ENCODE results near the gene OPCML.

Gene OPCML

DNA sequence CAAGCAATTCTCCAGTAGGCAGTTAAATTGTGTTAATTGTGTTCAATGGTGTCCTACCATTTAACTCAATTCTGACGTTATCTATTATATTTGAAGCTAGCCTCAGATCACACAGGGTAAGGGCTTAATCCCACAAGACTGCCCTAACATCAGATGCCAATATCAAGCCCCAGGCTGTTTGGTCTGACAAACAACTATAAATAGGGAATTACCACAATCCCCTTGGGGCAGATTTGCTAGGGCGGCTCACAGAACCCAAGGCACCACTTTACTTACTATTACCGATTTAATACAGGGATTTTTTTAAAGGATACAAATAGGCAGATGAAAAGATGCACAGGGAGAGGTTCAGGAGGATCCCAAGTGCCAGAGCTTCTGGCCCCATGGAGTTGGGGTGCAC is 678.4 kb downstream of the OPCML start:
- TF ChIP-seq ZNF70 (CRISPR knock-in tag; IDR thresholded peaks at IDR 0.05) (no peak), CSDC2 (CRISPR knock-in tag; IDR thresholded peaks at IDR 0.05) (no peak), GLIS3 (CRISPR knock-in tag; IDR thresholded peaks at IDR 0.05) (no peak), RARB (CRISPR knock-in tag; IDR thresholded peaks at IDR 0.05) (no peak), PPARA (CRISPR knock-in tag; IDR thresholded peaks at IDR 0.05; ENCODE audit: borderline replicate concordance) (no peak), ZC3H10 (CRISPR knock-in tag; IDR thresholded peaks at IDR 0.05) (no peak), ISL1 (CRISPR knock-in tag; IDR thresholded peaks at IDR 0.05) (no peak), ZFP3 (CRISPR knock-in tag; IDR thresholded peaks at IDR 0.05) (no peak), TCF4 (CRISPR knock-in tag; IDR thresholded peaks at IDR 0.05; ENCODE audit: borderline replicate concordance) (no peak)
- ATAC-seq, result no peak

- no peak for ATAC-seq
- TF ChIP-seq TOX (CRISPR knock-in tag; IDR thresholded peaks at IDR 0.05; ENCODE audit: borderline replicate concordance), result no peak
- no peak for TF ChIP-seq SNAI2 (CRISPR knock-in tag; IDR thresholded peaks at IDR 0.05)
- TF ChIP-seq ZNF8 (CRISPR knock-in tag; IDR thresholded peaks at IDR 0.05), result no peak
- TF ChIP-seq ZNF565 (CRISPR knock-in tag; conservative IDR thresholded peaks at IDR 0.05; ENCODE audit: low read depth), result no peak
Observed at GRCh38 chr11:132852361-132852760, 679.9 kb downstream of the OPCML start.

DNA sequence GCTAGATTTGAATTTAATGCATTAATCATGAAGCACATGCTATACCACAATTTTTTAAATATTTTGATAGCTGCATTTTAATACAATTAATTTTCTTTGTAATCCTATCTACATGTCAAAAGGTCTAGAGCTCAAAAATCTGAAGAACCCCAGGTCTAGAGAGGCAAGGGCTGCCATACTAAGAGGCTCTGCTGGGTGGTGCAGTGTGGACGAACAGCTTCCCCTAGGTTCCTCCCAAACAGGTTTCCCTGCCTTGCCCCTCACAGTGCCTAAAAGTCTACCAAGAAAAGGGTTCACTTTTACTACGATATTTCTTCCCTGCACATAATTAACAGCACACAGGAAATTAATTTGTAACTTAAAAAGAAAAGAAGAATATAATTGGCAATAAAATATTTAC is 681.1 kb downstream of the OPCML start:
- no peak for ATAC-seq
- TF ChIP-seq RARB (CRISPR knock-in tag; IDR thresholded peaks at IDR 0.05) (no peak), ZNF565 (CRISPR knock-in tag; conservative IDR thresholded peaks at IDR 0.05; ENCODE audit: low read depth) (no peak), ZFP30 (CRISPR knock-in tag; IDR thresholded peaks at IDR 0.05) (no peak)
- TF ChIP-seq, protein P1, sequence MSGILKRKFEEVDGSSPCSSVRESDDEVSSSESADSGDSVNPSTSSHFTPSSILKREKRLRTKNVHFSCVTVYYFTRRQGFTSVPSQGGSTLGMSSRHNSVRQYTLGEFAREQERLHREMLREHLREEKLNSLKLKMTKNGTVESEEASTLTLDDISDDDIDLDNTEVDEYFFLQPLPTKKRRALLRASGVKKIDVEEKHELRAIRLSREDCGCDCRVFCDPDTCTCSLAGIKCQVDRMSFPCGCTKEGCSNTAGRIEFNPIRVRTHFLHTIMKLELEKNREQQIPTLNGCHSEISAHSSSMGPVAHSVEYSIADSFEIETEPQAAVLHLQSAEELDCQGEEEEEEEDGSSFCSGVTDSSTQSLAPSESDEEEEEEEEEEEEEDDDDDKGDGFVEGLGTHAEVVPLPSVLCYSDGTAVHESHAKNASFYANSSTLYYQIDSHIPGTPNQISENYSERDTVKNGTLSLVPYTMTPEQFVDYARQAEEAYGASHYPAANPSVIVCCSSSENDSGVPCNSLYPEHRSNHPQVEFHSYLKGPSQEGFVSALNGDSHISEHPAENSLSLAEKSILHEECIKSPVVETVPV (CRISPR knock-in tag; IDR thresholded peaks at IDR 0.05), result no peak

GRCh38 chr11:132850266-132850665 is 682.0 kb downstream of the OPCML start:
- no peak for TF ChIP-seq OSR1 (CRISPR knock-in tag; IDR thresholded peaks at IDR 0.05)
- TF ChIP-seq PPARA (CRISPR knock-in tag; IDR thresholded peaks at IDR 0.05; ENCODE audit: borderline replicate concordance), result no peak
- TF ChIP-seq ZNF8 (CRISPR knock-in tag; IDR thresholded peaks at IDR 0.05), result no peak
- TF ChIP-seq, protein P2, sequence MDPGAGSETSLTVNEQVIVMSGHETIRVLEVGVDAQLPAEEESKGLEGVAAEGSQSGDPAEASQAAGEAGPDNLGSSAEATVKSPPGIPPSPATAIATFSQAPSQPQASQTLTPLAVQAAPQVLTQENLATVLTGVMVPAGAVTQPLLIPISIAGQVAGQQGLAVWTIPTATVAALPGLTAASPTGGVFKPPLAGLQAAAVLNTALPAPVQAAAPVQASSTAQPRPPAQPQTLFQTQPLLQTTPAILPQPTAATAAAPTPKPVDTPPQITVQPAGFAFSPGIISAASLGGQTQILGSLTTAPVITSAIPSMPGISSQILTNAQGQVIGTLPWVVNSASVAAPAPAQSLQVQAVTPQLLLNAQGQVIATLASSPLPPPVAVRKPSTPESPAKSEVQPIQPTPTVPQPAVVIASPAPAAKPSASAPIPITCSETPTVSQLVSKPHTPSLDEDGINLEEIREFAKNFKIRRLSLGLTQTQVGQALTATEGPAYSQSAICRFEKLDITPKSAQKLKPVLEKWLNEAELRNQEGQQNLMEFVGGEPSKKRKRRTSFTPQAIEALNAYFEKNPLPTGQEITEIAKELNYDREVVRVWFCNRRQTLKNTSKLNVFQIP (CRISPR knock-in tag; IDR thresholded peaks at IDR 0.05; ENCODE audit: borderline replicate concordance, low read depth), result no peak
- TF ChIP-seq CSDC2 (CRISPR knock-in tag; IDR thresholded peaks at IDR 0.05), result no peak
- no peak for TF ChIP-seq ESRRG (CRISPR knock-in tag; IDR thresholded peaks at IDR 0.05)
- no peak for TF ChIP-seq TOX (CRISPR knock-in tag; IDR thresholded peaks at IDR 0.05; ENCODE audit: borderline replicate concordance)
- TF ChIP-seq, protein P3, sequence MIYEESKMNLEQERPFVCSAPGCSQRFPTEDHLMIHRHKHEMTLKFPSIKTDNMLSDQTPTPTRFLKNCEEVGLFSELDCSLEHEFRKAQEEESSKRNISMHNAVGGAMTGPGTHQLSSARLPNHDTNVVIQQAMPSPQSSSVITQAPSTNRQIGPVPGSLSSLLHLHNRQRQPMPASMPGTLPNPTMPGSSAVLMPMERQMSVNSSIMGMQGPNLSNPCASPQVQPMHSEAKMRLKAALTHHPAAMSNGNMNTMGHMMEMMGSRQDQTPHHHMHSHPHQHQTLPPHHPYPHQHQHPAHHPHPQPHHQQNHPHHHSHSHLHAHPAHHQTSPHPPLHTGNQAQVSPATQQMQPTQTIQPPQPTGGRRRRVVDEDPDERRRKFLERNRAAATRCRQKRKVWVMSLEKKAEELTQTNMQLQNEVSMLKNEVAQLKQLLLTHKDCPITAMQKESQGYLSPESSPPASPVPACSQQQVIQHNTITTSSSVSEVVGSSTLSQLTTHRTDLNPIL (CRISPR knock-in tag; IDR thresholded peaks at IDR 0.05; ENCODE audit: low read depth), result no peak
- TF ChIP-seq ZNF565 (CRISPR knock-in tag; conservative IDR thresholded peaks at IDR 0.05; ENCODE audit: low read depth), result no peak
- TF ChIP-seq, protein P1 (CRISPR knock-in tag; IDR thresholded peaks at IDR 0.05), result no peak
- no peak for TF ChIP-seq PATZ1 (CRISPR knock-in tag; IDR thresholded peaks at IDR 0.05; ENCODE audit: borderline replicate concordance)
- no peak for TF ChIP-seq ZFP30 (CRISPR knock-in tag; IDR thresholded peaks at IDR 0.05)
- no peak for TF ChIP-seq GLIS3 (CRISPR knock-in tag; IDR thresholded peaks at IDR 0.05)
- ATAC-seq, result no peak

Data from SK-N-SH treated with all-trans-retinoic acid at 6 μM for 48 hours (cell line).